ENCODE data around the gene NPTXR.
"Not testable (repeated sequence)": the region's sequence is repeated elsewhere in the genome, so short reads cannot be mapped to it uniquely, and the experiment has no call there.

NPTXR gene

DNA sequence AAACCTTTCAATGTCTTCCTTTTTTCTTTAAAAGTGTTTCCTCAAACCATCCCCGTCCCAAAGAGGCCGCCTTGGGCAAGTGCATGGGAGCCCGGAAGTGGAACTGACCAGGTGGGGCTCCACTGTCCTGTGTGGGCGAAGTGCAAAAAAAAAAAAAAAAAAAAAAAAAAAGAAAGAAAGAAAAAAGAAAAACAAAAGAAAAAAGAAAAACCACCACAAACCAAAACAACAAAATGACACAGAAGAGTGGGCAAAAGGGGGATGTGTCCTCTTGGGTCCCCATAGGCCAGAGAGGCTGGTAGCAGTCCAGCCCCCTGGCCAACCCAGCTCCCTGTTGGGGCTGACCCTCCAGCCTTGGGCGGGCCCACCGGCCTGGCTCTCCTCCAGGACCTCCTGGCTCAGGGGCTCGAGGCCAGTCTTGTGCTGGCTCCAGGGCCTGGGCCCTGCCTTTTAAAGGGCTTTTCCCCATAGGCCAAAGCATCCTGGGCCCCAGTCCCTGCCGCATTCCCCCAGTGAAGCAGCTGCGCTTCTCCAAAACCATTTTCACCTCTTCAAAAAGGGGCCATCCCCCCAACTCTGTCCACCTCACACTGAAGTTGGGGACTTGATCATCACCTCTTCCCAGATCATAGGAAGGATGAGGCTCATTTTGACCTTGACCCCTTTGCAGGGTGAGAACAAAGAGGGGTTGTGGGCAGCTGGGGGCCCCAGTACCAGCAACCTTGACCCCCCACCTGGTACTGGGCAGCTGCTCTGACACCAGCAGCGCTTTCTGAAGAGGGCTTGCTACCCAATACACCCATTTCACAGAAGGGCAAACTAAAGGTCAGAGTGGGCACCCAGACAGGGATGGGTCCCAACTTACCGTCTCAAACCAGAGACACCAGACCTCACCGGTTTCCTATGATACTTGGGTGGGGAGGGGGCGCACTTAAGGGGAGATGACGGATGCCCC, 18.8 kb upstream of the NPTXR start:
- H3K4me1 Mint-ChIP-seq = peaks cover 7% of the 10 kb centered on the region
- no peaks in the 10 kb centered on the region for H3K27me3 Mint-ChIP-seq
- H3K36me3 Mint-ChIP-seq = no peaks in the 10 kb centered on the region
- H3K9me3 Mint-ChIP-seq = no peaks in the 10 kb centered on the region
- no peak overlapping the region for H3K4me3 Mint-ChIP-seq
- H3K27ac Mint-ChIP-seq = peak overlapping the region; percentile 35

- H3K27ac Mint-ChIP-seq = no peak overlapping the region
- no peaks in the 10 kb centered on the region for H3K9me3 Mint-ChIP-seq
- H3K4me3 Mint-ChIP-seq = no peak overlapping the region
- no peaks in the 10 kb centered on the region for H3K27me3 Mint-ChIP-seq
- no peaks in the 10 kb centered on the region for H3K36me3 Mint-ChIP-seq
- H3K4me1 Mint-ChIP-seq = peaks cover 7% of the 10 kb centered on the region
These were observed 18.1 kb upstream of the NPTXR start for GRCh38 chr22:38861927-38862326.

- Mint-ChIP-seq H3K4me1 (peaks cover 7% of the 10 kb centered on the region), H3K27ac (no peak overlapping the region), H3K9me3 (no peaks in the 10 kb centered on the region), H3K27me3 (no peaks in the 10 kb centered on the region), H3K36me3 (no peaks in the 10 kb centered on the region), H3K4me3 (no peak overlapping the region)
These were observed 17.5 kb upstream of the NPTXR start for GRCh38 chr22:38861170-38861876.

GRCh38 chr22:38860283-38861169, 16.7 kb upstream of the NPTXR start:
- peaks cover 7% of the 10 kb centered on the region for H3K4me1 Mint-ChIP-seq
- no peak overlapping the region for H3K27ac Mint-ChIP-seq
- no peaks in the 10 kb centered on the region for H3K27me3 Mint-ChIP-seq
- no peak overlapping the region for H3K4me3 Mint-ChIP-seq
- H3K9me3 Mint-ChIP-seq = no peaks in the 10 kb centered on the region
- no peaks in the 10 kb centered on the region for H3K36me3 Mint-ChIP-seq

DNA sequence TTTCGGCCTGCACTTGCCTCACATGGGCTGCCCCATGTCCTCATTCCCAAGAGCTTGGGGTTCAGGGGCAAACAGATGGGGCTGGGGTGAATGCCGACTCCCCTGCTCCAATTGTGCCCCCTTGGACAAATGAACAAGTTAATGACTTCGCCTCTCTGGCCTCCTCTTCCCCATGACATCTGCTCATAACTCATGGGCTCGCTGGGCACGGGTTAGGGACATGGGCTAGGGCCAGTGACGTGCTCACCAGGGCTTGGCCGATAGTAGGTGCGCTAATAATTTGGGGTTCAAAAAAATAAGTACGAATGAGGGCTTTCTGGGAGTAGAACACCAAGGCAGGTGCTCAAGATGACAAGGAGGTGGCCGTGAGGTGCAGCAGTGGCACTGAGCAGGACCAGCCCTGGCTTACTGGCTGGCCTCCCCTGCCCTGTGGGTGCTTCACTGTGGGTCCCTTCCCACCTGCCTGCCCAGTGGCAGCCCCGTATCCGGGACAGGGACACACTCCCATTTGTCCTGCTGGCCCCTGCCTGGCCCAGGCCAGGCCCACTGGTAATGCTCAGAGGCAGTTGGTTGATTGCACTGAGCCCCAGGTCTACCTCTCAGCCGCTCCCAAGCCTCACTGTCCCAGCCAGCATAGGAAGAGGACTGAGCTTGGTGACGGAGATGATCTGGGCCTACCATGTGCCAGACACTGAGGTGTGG, 15.9 kb upstream of the NPTXR start:
- Mint-ChIP-seq H3K4me3 (no peak overlapping the region), H3K27ac (peak overlapping the region; percentile 12)

DNA sequence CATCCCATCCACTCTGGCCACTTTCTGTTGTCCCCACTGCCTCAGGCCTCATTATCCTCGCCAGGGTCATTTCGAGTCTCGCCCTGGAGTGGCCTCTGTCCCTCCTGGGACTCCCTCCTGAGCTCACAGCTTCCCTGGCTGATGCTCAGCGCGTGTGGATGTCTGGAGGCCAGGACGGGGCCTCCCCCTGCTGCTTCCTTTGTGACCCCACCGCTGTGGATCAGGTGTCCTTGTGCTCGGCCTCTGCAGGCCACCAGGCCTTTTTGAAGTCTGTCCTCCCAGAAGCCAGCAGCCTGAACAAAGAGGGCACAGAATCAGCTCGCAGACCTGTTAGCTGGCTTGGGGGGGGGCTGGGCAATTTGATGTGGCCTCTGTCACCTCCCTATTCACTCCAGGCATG, 14.7 kb upstream of the NPTXR start:
- Mint-ChIP-seq H3K36me3 (no peaks in the 10 kb centered on the region), H3K27ac (no peak overlapping the region), H3K4me1 (peaks cover 3% of the 10 kb centered on the region), H3K4me3 (no peak overlapping the region), H3K27me3 (no peaks in the 10 kb centered on the region), H3K9me3 (no peaks in the 10 kb centered on the region)

More for the DNA sequence above, 15.9 kb upstream of the NPTXR start:
- no peaks in the 10 kb centered on the region for H3K9me3 Mint-ChIP-seq
- H3K36me3 Mint-ChIP-seq = no peaks in the 10 kb centered on the region
- peaks cover 7% of the 10 kb centered on the region for H3K4me1 Mint-ChIP-seq
- no peaks in the 10 kb centered on the region for H3K27me3 Mint-ChIP-seq

- H3K27ac Mint-ChIP-seq, H3K9me3 Mint-ChIP-seq, H3K4me3 Mint-ChIP-seq, H3K27me3 Mint-ChIP-seq, H3K4me1 Mint-ChIP-seq, H3K36me3 Mint-ChIP-seq: not testable (repeated sequence)
These were observed 10.6 kb upstream of the NPTXR start for GRCh38 chr22:38854476-38854875.

- not testable (repeated sequence) for H3K36me3 Mint-ChIP-seq, H3K4me3 Mint-ChIP-seq, H3K27me3 Mint-ChIP-seq, H3K4me1 Mint-ChIP-seq, H3K27ac Mint-ChIP-seq, H3K9me3 Mint-ChIP-seq
These were observed 10.1 kb upstream of the NPTXR start for GRCh38 chr22:38853883-38854282.

- Mint-ChIP-seq H3K4me3 (no peak overlapping the region), H3K9me3 (no peaks in the 10 kb centered on the region), H3K36me3 (no peaks in the 10 kb centered on the region), H3K27me3 (peaks cover 2% of the 10 kb centered on the region), H3K27ac (no peak overlapping the region), H3K4me1 (no peaks in the 10 kb centered on the region)
These were observed 9.4 kb upstream of the NPTXR start for GRCh38 chr22:38853196-38853651.

GRCh38 chr22:38852522-38852921, 8.7 kb upstream of the NPTXR start:
- no peaks in the 10 kb centered on the region for H3K36me3 Mint-ChIP-seq
- H3K27ac Mint-ChIP-seq = no peak overlapping the region
- no peaks in the 10 kb centered on the region for H3K9me3 Mint-ChIP-seq
- H3K4me1 Mint-ChIP-seq = no peaks in the 10 kb centered on the region
- H3K27me3 Mint-ChIP-seq = peaks cover 2% of the 10 kb centered on the region
- H3K4me3 Mint-ChIP-seq = no peak overlapping the region

- H3K4me3 Mint-ChIP-seq = no peak overlapping the region
- peaks cover 2% of the 10 kb centered on the region for H3K27me3 Mint-ChIP-seq
- no peak overlapping the region for H3K27ac Mint-ChIP-seq
- H3K36me3 Mint-ChIP-seq = no peaks in the 10 kb centered on the region
- H3K4me1 Mint-ChIP-seq = no peaks in the 10 kb centered on the region
- H3K9me3 Mint-ChIP-seq = no peaks in the 10 kb centered on the region
These were observed 7.4 kb upstream of the NPTXR start for GRCh38 chr22:38850941-38851849.

DNA sequence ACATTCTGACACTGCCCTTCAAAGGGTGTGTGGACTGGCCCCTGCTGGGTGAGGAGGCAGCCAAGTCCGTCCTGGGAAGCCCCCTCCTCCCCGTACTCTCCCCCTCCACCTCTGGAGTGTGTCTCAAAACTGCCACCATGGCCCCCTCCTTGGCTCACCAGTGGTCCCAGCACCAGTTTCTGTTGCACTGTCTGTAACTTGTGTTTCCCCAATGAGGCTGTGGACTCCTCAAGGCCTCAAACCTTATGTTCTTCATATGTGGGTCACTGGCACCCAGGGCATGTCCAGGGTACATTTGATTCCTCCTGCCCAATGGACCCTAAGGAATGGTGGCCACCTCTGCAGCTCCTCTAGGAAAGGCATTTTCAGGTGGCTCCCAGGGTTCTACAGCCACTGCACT, 6.6 kb upstream of the NPTXR start:
- Mint-ChIP-seq H3K36me3 (no peaks in the 10 kb centered on the region), H3K27me3 (peaks cover 2% of the 10 kb centered on the region), H3K9me3 (no peaks in the 10 kb centered on the region), H3K4me1 (no peaks in the 10 kb centered on the region), H3K27ac (no peak overlapping the region), H3K4me3 (no peak overlapping the region)

GRCh38 chr22:38849811-38850210, 6.0 kb upstream of the NPTXR start:
- H3K36me3 Mint-ChIP-seq = no peaks in the 10 kb centered on the region
- no peaks in the 10 kb centered on the region for H3K4me1 Mint-ChIP-seq
- no peak overlapping the region for H3K27ac Mint-ChIP-seq
- H3K27me3 Mint-ChIP-seq = peaks cover 2% of the 10 kb centered on the region
- H3K9me3 Mint-ChIP-seq = no peaks in the 10 kb centered on the region
- no peak overlapping the region for H3K4me3 Mint-ChIP-seq

GRCh38 chr22:38846412-38846811, 2.6 kb upstream of the NPTXR start:
- no peaks in the 10 kb centered on the region for H3K36me3 Mint-ChIP-seq
- no peak overlapping the region for H3K27ac Mint-ChIP-seq
- H3K4me3 Mint-ChIP-seq = no peak overlapping the region
- H3K4me1 Mint-ChIP-seq = peaks cover 18% of the 10 kb centered on the region
- H3K27me3 Mint-ChIP-seq = peaks cover 3% of the 10 kb centered on the region
- H3K9me3 Mint-ChIP-seq = no peaks in the 10 kb centered on the region

Measured in activated naive CD4-positive, alpha-beta T cell treated with anti-CD3 and anti-CD28 coated beads, Interleukin-2, amount 50 U/mL, for 24 hours (primary cell).